Measurements from ENCODE around the gene PBRM1. TPM values are rescaled to one million over a fixed set of nuclear protein-coding genes. Genes with fewer than 3 reads are reported as not detected.

PBRM1 gene
- total and polyA plus RNA-seq, 2 donors from 2014 or later: 4.1 to 56.2 TPM

DNA sequence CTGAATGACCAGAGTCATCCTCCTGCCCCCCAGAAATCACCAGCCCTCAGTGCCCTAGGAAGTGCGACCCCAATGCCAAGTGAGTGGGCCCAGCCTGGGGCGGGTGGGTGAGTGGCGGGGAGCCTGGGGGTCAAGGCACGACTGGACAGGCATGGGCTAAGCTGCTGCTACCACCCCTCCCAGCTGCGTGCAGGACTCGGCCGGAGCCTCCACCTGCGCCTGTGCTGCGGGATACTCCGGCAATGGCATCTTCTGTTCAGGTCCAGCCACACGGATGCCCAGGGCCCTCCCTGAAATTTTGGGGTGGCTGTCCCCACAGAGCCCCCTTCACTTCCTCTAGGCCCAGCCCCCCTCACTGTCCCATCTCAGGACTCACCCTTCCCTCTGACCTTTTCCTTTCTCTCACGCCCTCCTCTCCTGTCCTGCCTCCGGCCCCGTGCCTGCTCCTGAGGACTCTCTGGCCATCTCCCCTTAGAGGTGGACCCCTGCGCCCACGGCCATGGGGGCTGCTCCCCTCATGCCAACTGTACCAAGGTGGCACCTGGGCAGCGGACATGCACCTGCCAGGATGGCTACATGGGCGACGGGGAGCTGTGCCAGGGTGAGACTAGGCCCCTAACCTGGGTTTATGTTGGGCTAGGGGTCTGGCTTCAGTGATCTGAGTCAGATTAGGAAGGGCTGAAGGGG is 169.1 kb downstream of the PBRM1 start:
- Histone ChIP-seq H3K4me3 (ENCODE audit: low read length in 3 of 3) (no peak overlapping the region), H3K4me1 (ENCODE audit: control insufficient read depth in 2 of 3, insufficient read depth in 2 of 3, low read depth in 1 of 3, low read length in 3 of 3) (peaks cover 0 to 3% (median 0%) of the 10 kb centered on the region in 3 donors), H3K9me3 (ENCODE audit: control insufficient read depth in 2 of 3, insufficient read depth in 1 of 3, low read length in 3 of 3) (no peaks in the 10 kb centered on the region), H3K9ac (ENCODE audit: low read length in 3 of 3) (no peak overlapping the region), H3K36me3 (ENCODE audit: control insufficient read depth in 2 of 3, insufficient read depth in 3 of 3, low read length in 3 of 3) (no peaks in the 10 kb centered on the region), H3K27ac (ENCODE audit: low read depth in 2 of 2, low read length in 2 of 2) (no peak overlapping the region), H3K27me3 (ENCODE audit: control insufficient read depth, insufficient read depth, low read length) (no peaks in the 10 kb centered on the region)
- TF ChIP-seq, protein P1, sequence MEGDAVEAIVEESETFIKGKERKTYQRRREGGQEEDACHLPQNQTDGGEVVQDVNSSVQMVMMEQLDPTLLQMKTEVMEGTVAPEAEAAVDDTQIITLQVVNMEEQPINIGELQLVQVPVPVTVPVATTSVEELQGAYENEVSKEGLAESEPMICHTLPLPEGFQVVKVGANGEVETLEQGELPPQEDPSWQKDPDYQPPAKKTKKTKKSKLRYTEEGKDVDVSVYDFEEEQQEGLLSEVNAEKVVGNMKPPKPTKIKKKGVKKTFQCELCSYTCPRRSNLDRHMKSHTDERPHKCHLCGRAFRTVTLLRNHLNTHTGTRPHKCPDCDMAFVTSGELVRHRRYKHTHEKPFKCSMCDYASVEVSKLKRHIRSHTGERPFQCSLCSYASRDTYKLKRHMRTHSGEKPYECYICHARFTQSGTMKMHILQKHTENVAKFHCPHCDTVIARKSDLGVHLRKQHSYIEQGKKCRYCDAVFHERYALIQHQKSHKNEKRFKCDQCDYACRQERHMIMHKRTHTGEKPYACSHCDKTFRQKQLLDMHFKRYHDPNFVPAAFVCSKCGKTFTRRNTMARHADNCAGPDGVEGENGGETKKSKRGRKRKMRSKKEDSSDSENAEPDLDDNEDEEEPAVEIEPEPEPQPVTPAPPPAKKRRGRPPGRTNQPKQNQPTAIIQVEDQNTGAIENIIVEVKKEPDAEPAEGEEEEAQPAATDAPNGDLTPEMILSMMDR (IDR thresholded peaks at IDR 0.05; ENCODE audit: borderline replicate concordance, extremely low read depth, insufficient read depth): no peak
- DNase-seq (no peak), FAIRE-seq (no peak)
- intact Hi-C loops (cut with DNase I): no loop called here

DNA sequence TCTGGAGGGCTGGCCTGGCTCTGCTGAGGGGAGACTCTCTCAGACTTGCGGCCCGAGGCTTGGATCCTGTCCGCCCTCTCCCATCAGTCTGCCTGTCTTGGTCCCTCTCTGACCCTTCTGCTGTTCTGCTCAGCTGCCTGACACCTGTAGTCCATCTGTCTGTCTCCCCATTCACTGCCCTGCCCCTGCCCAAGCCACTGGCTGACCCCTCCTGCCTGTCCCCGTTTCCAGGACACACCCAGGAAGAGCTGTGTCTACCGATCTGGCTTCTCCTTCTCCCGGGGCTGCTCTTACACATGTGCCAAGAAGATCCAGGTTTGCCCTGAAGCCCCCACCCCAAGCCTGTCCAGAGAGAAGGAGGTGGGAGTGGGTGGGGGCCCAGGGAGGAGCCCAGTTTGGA is 170.5 kb downstream of the PBRM1 start:
- intact Hi-C loops (cut with DNase I): no loop called here
- no peak overlapping the region for H3K27ac ChIP-seq (ENCODE audit: low read depth in 2 of 2, low read length in 2 of 2)
- FAIRE-seq (no peak), DNase-seq (no peak)
- H3K4me1 ChIP-seq (ENCODE audit: control insufficient read depth in 2 of 3, insufficient read depth in 2 of 3, low read depth in 1 of 3, low read length in 3 of 3): peaks cover 0 to 3% (median 0%) of the 10 kb centered on the region in 3 donors
- H3K9ac ChIP-seq (ENCODE audit: low read length in 3 of 3): no peak overlapping the region
- TF ChIP-seq, protein P1 (IDR thresholded peaks at IDR 0.05; ENCODE audit: borderline replicate concordance, extremely low read depth, insufficient read depth): no peak
- no peak overlapping the region for H3K4me3 ChIP-seq (ENCODE audit: low read length in 3 of 3)
- H3K36me3 ChIP-seq (ENCODE audit: control insufficient read depth in 2 of 3, insufficient read depth in 3 of 3, low read length in 3 of 3): no peaks in the 10 kb centered on the region
- no peaks in the 10 kb centered on the region for H3K27me3 ChIP-seq (ENCODE audit: control insufficient read depth, insufficient read depth, low read length)
- no peaks in the 10 kb centered on the region for H3K9me3 ChIP-seq (ENCODE audit: control insufficient read depth in 2 of 3, insufficient read depth in 1 of 3, low read length in 3 of 3)

DNA sequence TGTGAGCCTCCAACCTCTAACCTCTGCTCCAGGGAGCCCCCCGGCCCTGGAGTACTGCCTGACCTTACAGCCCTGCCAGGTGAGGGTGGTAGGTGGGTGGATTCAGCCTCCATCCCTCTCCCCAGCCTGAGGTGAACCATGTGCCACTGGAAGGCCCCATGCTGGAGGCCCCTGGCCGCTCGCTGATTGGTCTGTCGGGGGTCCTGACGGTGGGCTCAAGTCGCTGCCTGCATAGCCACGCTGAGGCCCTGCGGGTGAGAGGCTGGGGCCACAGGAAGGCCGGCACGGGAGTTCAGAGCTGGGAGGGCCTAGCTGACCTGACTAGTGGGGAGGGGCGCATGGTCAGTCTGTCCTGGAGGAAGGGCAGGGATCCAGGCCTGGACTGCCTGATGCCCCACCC is 171.1 kb downstream of the PBRM1 start:
- Histone ChIP-seq H3K27ac (ENCODE audit: low read depth in 2 of 2, low read length in 2 of 2) (no peak overlapping the region), H3K4me3 (ENCODE audit: low read length in 3 of 3) (no peak overlapping the region), H3K9me3 (ENCODE audit: control insufficient read depth in 2 of 3, insufficient read depth in 1 of 3, low read length in 3 of 3) (no peaks in the 10 kb centered on the region), H3K36me3 (ENCODE audit: control insufficient read depth in 2 of 3, insufficient read depth in 3 of 3, low read length in 3 of 3) (no peaks in the 10 kb centered on the region), H3K27me3 (ENCODE audit: control insufficient read depth, insufficient read depth, low read length) (no peaks in the 10 kb centered on the region), H3K4me1 (ENCODE audit: control insufficient read depth in 2 of 3, insufficient read depth in 2 of 3, low read depth in 1 of 3, low read length in 3 of 3) (peaks cover 0 to 3% (median 0%) of the 10 kb centered on the region in 3 donors), H3K9ac (ENCODE audit: low read length in 3 of 3) (no peak overlapping the region)
- FAIRE-seq: no peak
- TF ChIP-seq, protein P1 (IDR thresholded peaks at IDR 0.05; ENCODE audit: borderline replicate concordance, extremely low read depth, insufficient read depth): no peak
- no peak for DNase-seq
- intact Hi-C loops (cut with DNase I): no loop called here

DNA sequence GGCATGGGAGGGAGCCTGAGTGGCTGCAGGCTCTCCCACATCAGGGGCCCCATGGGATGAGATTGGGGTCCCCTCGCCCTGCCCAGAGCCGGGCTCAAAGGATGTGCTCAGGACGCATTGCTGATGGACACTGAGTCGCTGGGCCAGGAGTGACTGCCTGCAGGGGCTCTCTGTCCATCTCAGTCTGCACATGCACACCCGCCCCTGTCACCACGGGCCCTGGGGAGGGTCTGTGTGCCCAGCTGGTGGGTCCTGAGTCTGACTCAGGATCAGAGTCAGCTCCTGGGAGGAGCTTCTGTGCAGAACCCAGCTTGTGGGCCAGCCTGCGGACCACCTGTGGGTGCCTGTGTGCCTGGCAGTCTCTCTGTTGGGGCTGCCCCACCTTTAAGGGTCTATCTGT is 172.4 kb downstream of the PBRM1 start:
- Histone ChIP-seq H3K4me1 (ENCODE audit: control insufficient read depth in 2 of 3, insufficient read depth in 2 of 3, low read depth in 1 of 3, low read length in 3 of 3) (no peaks in the 10 kb centered on the region), H3K27ac (ENCODE audit: low read depth in 2 of 2, low read length in 2 of 2) (no peak overlapping the region), H3K36me3 (ENCODE audit: control insufficient read depth in 2 of 3, insufficient read depth in 3 of 3, low read length in 3 of 3) (no peaks in the 10 kb centered on the region), H3K9ac (ENCODE audit: low read length in 3 of 3) (no peak overlapping the region), H3K9me3 (ENCODE audit: control insufficient read depth in 2 of 3, insufficient read depth in 1 of 3, low read length in 3 of 3) (no peaks in the 10 kb centered on the region), H3K27me3 (ENCODE audit: control insufficient read depth, insufficient read depth, low read length) (no peaks in the 10 kb centered on the region), H3K4me3 (ENCODE audit: low read length in 3 of 3) (no peak overlapping the region)
- DNase-seq (no peak), FAIRE-seq (no peak)
- intact Hi-C loops (cut with DNase I): no loop called here
- TF ChIP-seq, protein P1 (IDR thresholded peaks at IDR 0.05; ENCODE audit: borderline replicate concordance, extremely low read depth, insufficient read depth): no peak

Measured in kidney (tissue), 14 donors.